Activated CD4-positive, CD25-positive, alpha-beta regulatory T cell treated with anti-CD3 and anti-CD28 coated beads, Interleukin-2, amount 50 U/mL, for 72 hours (primary cell): Measurements from ENCODE around the gene PDXDC1.
"Not testable (repeated sequence)": the region's sequence is repeated elsewhere in the genome, so short reads cannot be mapped to it uniquely, and the experiment has no call there.

Experiments
- DNase-seq: peaks from one replicate; pipeline ENCODE4 v3.0.0; 2021

Gene PDXDC1

DNA sequence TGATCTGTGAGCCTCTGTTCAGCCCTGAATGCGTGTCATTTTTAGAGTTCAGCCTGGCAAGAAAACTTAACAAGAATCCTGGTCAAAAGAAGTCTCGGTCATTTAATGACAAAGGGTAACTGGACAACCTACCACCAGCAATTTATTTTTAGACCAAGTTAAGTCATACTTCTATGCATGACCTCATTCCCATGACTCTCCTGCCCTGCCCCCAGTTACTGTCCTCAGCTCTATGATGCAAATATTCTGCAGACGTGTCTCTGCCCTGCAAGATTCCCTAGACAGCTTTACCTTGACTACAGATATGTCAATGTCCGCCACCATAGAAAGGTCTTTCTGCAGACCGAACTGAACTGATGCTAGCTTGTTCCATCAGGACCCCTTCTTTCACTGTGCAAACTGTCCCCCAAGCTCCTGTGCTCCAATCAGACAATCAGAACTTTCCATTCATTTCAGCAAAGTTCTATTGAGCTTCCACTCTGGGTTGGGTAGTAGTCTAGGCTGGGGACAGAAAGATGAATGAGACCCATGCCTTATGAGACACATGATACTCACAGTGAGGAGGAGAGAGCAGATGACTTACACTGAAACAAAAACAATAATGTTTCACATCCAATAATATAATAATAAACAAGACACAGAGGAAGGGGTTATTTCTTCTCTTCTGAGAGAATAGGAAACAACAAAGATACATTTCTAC lies 194.3 kb downstream of the PDXDC1 start:
- DNase-seq: not testable (repeated sequence)

GRCh38 chr16:15179909-15180308 lies 205.1 kb downstream of the PDXDC1 start:
- not testable (repeated sequence) for DNase-seq

DNA sequence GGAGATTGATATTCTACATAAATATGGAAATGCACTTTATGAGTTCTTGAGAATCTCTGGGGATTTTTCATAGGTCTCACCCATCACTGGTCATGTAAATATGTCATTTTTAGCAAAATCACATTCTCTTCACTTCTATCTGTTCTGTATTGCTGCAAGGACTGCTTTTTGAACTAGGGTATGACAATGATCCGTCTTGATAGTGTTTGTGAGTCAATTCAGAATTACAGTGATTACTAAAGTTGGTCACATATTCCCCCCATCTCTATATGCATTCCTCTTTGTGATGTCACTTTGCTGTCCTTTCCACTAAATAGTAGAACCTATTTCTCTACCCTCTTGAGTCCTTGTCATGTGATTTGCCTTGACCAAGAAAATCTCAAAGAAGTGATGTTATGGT lies 206.1 kb downstream of the PDXDC1 start:
- DNase-seq: not testable (repeated sequence)

- not testable (repeated sequence) for DNase-seq
Observed at GRCh38 chr16:15184000-15184399, 209.2 kb downstream of the PDXDC1 start.
